OCI-LY1 (cell line): ENCODE data around the gene CMIP.

Experiments
- CTCF ChIP-seq: fragments of 200-600 bp; sonication (generic), shearing (Covaris generic); IDR thresholded peaks from 2 replicates; pipeline ENCODE4 v1.5.1; 2017; ENCODE audit warnings: mild to moderate bottlenecking, antibody characterized with exemption, low read length, moderate library complexity, mixed read lengths
- EZH2 ChIP-seq: fragments of 200-600 bp; sonication (generic), shearing (Covaris generic); IDR thresholded peaks from 2 replicates; pipeline ENCODE4 v1.8.0; 2017; ENCODE audit warnings: borderline replicate concordance, mixed run types, mild to moderate bottlenecking, antibody characterized with exemption, low read length, moderate library complexity, mixed read lengths

DNA sequence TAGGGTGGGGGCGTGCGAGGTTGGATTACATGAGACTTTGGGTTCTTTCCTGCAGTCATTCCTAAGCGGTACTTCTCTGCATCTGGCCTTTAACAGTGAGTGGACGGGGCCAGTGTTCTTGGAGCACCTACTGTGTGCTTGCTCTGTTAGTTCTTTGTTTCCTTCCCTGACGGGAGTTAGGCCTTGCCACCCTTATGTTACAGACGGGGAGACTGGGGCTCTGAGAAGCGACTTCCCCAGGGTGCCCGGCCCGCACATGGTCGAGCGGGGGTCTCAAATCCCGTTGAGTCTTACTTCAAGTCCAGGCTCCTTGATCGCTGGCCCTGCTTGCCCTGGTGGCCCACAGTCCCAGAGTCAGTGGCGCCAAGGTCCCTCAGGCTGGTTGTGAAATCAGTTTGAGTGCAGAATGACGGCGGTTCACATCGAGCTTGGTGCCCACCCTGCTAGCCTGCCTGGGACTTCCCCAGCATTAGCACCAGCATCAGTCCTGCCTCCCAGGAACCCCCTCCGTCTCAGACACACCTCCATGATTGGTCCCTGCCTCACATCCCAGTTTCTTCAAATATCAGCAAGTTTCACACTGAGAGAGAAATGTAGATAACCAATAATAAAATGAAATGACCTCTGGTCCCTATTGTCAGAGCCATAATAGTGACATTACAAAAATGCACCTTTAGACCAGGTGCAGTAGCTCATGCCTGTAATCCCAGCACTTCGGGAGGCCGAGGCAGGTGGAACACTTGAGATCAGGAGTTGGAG lies 128.0 kb downstream of the CMIP start:
- TF ChIP-seq CTCF (no peak), EZH2 (no peak)
